ENCODE measurements around the gene CYP2S1. TPM values are rescaled to one million over a fixed set of nuclear protein-coding genes. Genes with fewer than 3 reads are reported as not detected.
"Not testable (repeated sequence)": the region's sequence is repeated elsewhere in the genome, so short reads cannot be mapped to it uniquely, and the experiment has no call there.

The CYP2S1 gene
- total RNA-seq, result 1 to 10 TPM; 1.1 to 4.2 TPM

- no peaks in the 10 kb centered on the region for H3K9me3 ChIP-seq
- no peak for DNase-seq (ENCODE audit: low spot score)
- H3K27me3 ChIP-seq (replicated peaks; ENCODE audit: insufficient read depth), result no peaks in the 10 kb centered on the region
- H3K4me1 ChIP-seq (replicated peaks), result no peaks in the 10 kb centered on the region
- WGBS, result 6% methylated on average over 37 of the region's 58 CpGs
- H3K4me3 ChIP-seq, result peak within 1 kb of the TSS; percentile 17 to 20
- intact Hi-C loops (cut with DNase I), result no loop called here
- TF ChIP-seq POLR2A (IDR thresholded peaks at IDR 0.05), result peak; percentile 44
- TF ChIP-seq CTCF (IDR thresholded peaks at IDR 0.05), result no peak
- TF ChIP-seq POLR2AphosphoS5 (IDR thresholded peaks at IDR 0.05), result no peak
- no peaks in the 10 kb centered on the region for H3K36me3 ChIP-seq
- no peak within 1 kb of the TSS for H3K27ac ChIP-seq
Measured at GRCh38 chr19:41192574-41193429, at the start of gene CYP2S1. Gene CYP2S1 (plus strand): TSS chr19:41193219. CDS start chr19:41193265, 46 bp downstream.

DNA sequence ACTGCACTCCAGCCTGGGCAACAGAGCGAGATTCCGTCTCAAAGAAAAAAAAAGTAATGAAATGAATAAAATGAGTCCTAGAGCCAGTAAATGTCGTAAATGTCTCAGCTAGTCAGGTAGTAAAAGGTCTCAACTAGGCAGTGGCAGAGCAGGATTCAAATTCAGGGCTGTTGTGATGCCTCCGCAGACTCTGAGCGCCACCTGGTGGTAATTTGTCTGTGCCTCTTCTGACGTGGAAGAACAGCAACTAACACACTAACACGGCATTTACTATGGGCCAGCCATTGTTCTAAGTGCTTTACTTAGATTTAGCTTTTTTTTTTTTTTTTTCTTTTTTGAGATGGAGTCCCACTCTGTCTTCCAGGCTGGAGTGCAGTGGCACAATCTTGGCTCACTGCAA lies 48.6 kb upstream of the CYP2S1 start:
- intact Hi-C loops (cut with DNase I), result loop anchor here (10.0 kb wide), 1 partner anchor 170 kb away; no protein-coding TSS in a partner anchor
- Histone ChIP-seq H3K4me1 (replicated peaks) (no peaks in the 10 kb centered on the region), H3K9me3 (no peaks in the 10 kb centered on the region), H3K27me3 (replicated peaks; ENCODE audit: insufficient read depth) (no peaks in the 10 kb centered on the region), H3K27ac (no peak overlapping the region), H3K36me3 (no peaks in the 10 kb centered on the region), H3K4me3 (no peak overlapping the region)
- 22% methylated on average over 7 of the region's 7 CpGs for WGBS
- TF ChIP-seq CTCF (IDR thresholded peaks at IDR 0.05), result peak; percentile 70 to 88 (median 80)
- no peak for TF ChIP-seq POLR2A (IDR thresholded peaks at IDR 0.05)
- TF ChIP-seq POLR2AphosphoS5 (IDR thresholded peaks at IDR 0.05), result peak; percentile 28
- DNase-seq (ENCODE audit: low spot score), result peak; percentile 84

DNA sequence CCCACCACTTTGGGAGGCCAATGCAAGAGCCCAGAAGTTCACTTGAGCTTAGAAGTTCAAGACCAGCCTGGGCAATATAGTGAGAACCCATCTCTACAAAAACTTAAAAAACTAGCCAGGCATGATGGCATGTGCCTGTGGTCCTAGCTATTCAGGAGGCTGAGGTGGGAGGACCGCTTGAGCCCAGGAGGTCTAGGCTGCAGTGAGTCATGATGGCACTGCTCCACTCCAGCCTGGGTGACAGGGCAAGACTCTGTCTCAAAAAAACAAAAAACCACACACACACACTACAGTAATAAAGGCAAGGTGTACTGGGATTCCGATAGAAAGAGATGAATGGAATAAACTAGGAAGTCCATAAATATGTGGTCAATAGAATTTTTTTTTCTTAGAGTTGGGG lies 43.2 kb upstream of the CYP2S1 start:
- 88% methylated on average over 2 of the region's 2 CpGs for WGBS
- TF ChIP-seq CTCF (IDR thresholded peaks at IDR 0.05) (no peak), POLR2A (IDR thresholded peaks at IDR 0.05) (no peak), POLR2AphosphoS5 (IDR thresholded peaks at IDR 0.05) (no peak)
- Histone ChIP-seq H3K4me3 (no peak overlapping the region), H3K9me3 (no peaks in the 10 kb centered on the region), H3K27me3 (replicated peaks; ENCODE audit: insufficient read depth) (no peaks in the 10 kb centered on the region), H3K27ac (no peak overlapping the region), H3K36me3 (no peaks in the 10 kb centered on the region), H3K4me1 (replicated peaks) (no peaks in the 10 kb centered on the region)
- intact Hi-C loops (cut with DNase I), result loop anchor here (10.0 kb wide), 1 partner anchor 175 kb away; no protein-coding TSS in a partner anchor
- DNase-seq (ENCODE audit: low spot score), result no peak

GRCh38 chr19:41150986-41151385 lies 42.0 kb upstream of the CYP2S1 start:
- DNase-seq (ENCODE audit: low spot score); H3K27ac ChIP-seq; H3K4me1 ChIP-seq (replicated peaks); H3K9me3 ChIP-seq; intact Hi-C loops (cut with DNase I); H3K36me3 ChIP-seq; H3K4me3 ChIP-seq; H3K27me3 ChIP-seq (replicated peaks; ENCODE audit: insufficient read depth): not testable (repeated sequence)
- WGBS, result 91% methylated on average over 7 of the region's 7 CpGs

DNA sequence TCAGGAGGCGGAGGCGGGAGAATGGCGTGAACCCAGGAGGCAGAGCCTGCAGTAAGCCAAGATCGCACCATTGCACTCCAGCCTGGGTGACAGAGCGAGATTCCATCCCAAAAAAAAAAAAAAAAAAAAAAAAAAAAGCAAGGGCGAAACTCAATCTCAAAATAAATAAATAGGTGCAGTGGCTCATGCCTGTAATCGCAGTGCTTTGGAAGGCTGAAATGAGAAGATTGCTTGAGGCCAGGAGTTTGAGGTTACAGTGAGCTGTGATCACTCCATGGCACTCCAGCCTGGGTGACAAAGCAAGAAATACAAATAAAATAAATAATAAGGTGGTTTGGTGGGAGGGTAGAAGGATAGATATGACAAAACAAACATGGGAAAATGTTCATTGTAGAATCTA lies 39.0 kb upstream of the CYP2S1 start:
- 76% methylated on average over 7 of the region's 7 CpGs for WGBS
- Histone ChIP-seq H3K4me1 (replicated peaks) (no peaks in the 10 kb centered on the region), H3K4me3 (no peak overlapping the region), H3K36me3 (no peaks in the 10 kb centered on the region), H3K27me3 (replicated peaks; ENCODE audit: insufficient read depth) (no peaks in the 10 kb centered on the region), H3K27ac (no peak overlapping the region), H3K9me3 (no peaks in the 10 kb centered on the region)
- intact Hi-C loops (cut with DNase I), result no loop called here
- no peak for DNase-seq (ENCODE audit: low spot score)
- TF ChIP-seq CTCF (IDR thresholded peaks at IDR 0.05), result no peak
- no peak for TF ChIP-seq POLR2AphosphoS5 (IDR thresholded peaks at IDR 0.05)
- no peak for TF ChIP-seq POLR2A (IDR thresholded peaks at IDR 0.05)

All from prostate gland (tissue), 2 donors.